CD4-positive, CD25-positive, alpha-beta regulatory T cell (primary cell): Measurements from ENCODE around the gene ISLR. TPM values are rescaled to one million over a fixed set of nuclear protein-coding genes. Genes with fewer than 3 reads are reported as not detected.

ENCODE experiments used
- polyA plus RNA-seq, 4 donors: library from polyadenylated mRNA; unstranded; fragments of 300-500 nt; fragmentation: Illumina TruSeq; gene quantifications; one replicate each; pipeline ENCODE4 v1.2.3, GENCODE V29; 2021
- total RNA-seq: library from RNA; stranded (reverse); gene quantifications from one replicate; pipeline ENCODE4 v1.2.3, GENCODE V29; 2022

The ISLR gene
- total and polyA plus RNA-seq, 5 donors from 2014 or later = not detected

Other genes starting within 250 kb of the ISLR start
- gene LOXL1, start 247.2 kb upstream of the ISLR start, total RNA-seq = 7.3 TPM
- 10 to 100 TPM in 2 of 4 donors, 1 to 10 TPM in 2; 6.8 to 24.2 (median 10.0) TPM for gene LOXL1, start 247.2 kb upstream of the ISLR start, polyA plus RNA-seq
- 5.9 TPM for gene STOML1, start 181.4 kb upstream of the ISLR start, total RNA-seq
- 10 to 100 TPM in 2 of 4 donors, 1 to 10 TPM in 2; 8.7 to 11.4 (median 10.2) TPM for gene STOML1, start 181.4 kb upstream of the ISLR start, polyA plus RNA-seq
- 57.6 TPM for gene PML, start 179.0 kb upstream of the ISLR start, total RNA-seq
- gene PML, start 179.0 kb upstream of the ISLR start, polyA plus RNA-seq = 10 to 100 TPM; 13.7 to 24.0 (median 20.8) TPM
- gene GOLGA6A, start 91.2 kb upstream of the ISLR start, total RNA-seq = 0.20 TPM
- not detected for gene GOLGA6A, start 91.2 kb upstream of the ISLR start, polyA plus RNA-seq
- gene ISLR2, start 43.1 kb upstream of the ISLR start, total RNA-seq = not detected
- gene ISLR2, start 43.1 kb upstream of the ISLR start, polyA plus RNA-seq = not detected
- gene STRA6, start 29.1 kb downstream of the ISLR start, total RNA-seq = not detected
- not detected for gene STRA6, start 29.1 kb downstream of the ISLR start, polyA plus RNA-seq
- gene CCDC33, start 62.6 kb downstream of the ISLR start, total RNA-seq = not detected
- not detected for gene CCDC33, start 62.6 kb downstream of the ISLR start, polyA plus RNA-seq
- not detected for gene CYP11A1, start 193.9 kb downstream of the ISLR start, total RNA-seq
- not detected for gene CYP11A1, start 193.9 kb downstream of the ISLR start, polyA plus RNA-seq